Panc1 (cell line): ENCODE data around the gene NIPBL. TPM values are rescaled to one million over a fixed set of nuclear protein-coding genes. Genes with fewer than 3 reads are reported as not detected.

Source experiments
- ATAC-seq: fragments of 200-7000 bp; cut with Tn5 transposase; 2 replicates; pipeline ENCODE4 v1.9.1; 2020; ENCODE audit warnings: mild to moderate bottlenecking, moderate library complexity
- BruUV-seq: library from RNA; stranded (reverse); fragments of 400-500 nt; replicated peaks from 2 replicates; lab custom pipeline; 2021; lab: Mats Ljungman, UMichigan
- CTCF ChIA-PET: fragments of 300-600 bp; sonication (Branson Sonifier 250); formaldehyde crosslinking; loops from one replicate; lab custom pipeline; 2022; ENCODE audit warnings: antibody characterized with exemption; lab: Charles Lee
- POLR2A ChIA-PET: fragments of 300-600 bp; sonication (Branson Sonifier 250); formaldehyde crosslinking; loops from one replicate; lab custom pipeline; 2022; ENCODE audit warnings: antibody characterized with exemption; lab: Charles Lee
- DNase-seq: peaks from one replicate; pipeline ENCODE4 v3.0.0-alpha.2; 2010; ENCODE audit warnings: low read depth, low spot score
- H3K27ac ChIP-seq: 2 replicates; pipeline ENCODE4 v1.5.1; 2011; ENCODE audit warnings: mild to moderate bottlenecking, low read length, inconsistent platforms
- H3K27me3 ChIP-seq: fragments of 200-500 bp; sonication (Bioruptor generic); 2 replicates; pipeline ENCODE4 v1.6.0; 2014; ENCODE audit warnings: low read length, inconsistent platforms; ENCODE audit not compliant: control insufficient read depth, insufficient read depth
- H3K36me3 ChIP-seq: fragments of 200-500 bp; sonication (Bioruptor generic); 2 replicates; pipeline ENCODE4 v1.5.1; 2014; ENCODE audit warnings: inconsistent platforms, mild to moderate bottlenecking, low read length, moderate library complexity; ENCODE audit not compliant: control insufficient read depth, insufficient read depth
- H3K4me1 ChIP-seq: 2 replicates; pipeline ENCODE4 v1.5.1; 2011; ENCODE audit warnings: inconsistent platforms, mild to moderate bottlenecking, low read length, moderate library complexity; ENCODE audit not compliant: control insufficient read depth, insufficient read depth
- H3K4me3 ChIP-seq, 2 experiments: 2 replicates each; pipeline ENCODE4 v1.5.1; 2011 to 2012; ENCODE audit warnings: low read depth in 2 of 2, low read length in 2 of 2, mild to moderate bottlenecking in 2 of 2, inconsistent platforms in 1 of 2, moderate library complexity in 1 of 2
- H3K9me3 ChIP-seq: fragments of 200-500 bp; sonication (Bioruptor generic); 2 replicates; pipeline ENCODE4 v1.5.1; 2014; ENCODE audit warnings: low read depth, mild to moderate bottlenecking, inconsistent platforms, low read length, moderate library complexity; ENCODE audit not compliant: control insufficient read depth, insufficient read depth
- POLR2AphosphoS5 ChIP-seq: IDR thresholded peaks from 2 replicates; pipeline ENCODE4 v1.6.1; 2012; ENCODE audit warnings: mild to moderate bottlenecking, low read depth, low read length, moderate library complexity
- SIN3A ChIP-seq: IDR thresholded peaks from 2 replicates; pipeline ENCODE4 v1.6.1; 2012; ENCODE audit warnings: low read depth, mild to moderate bottlenecking, low read length, moderate library complexity, borderline replicate concordance; ENCODE audit not compliant: insufficient read depth
- TCF7L2 ChIP-seq: IDR thresholded peaks from 2 replicates; pipeline ENCODE4 v1.6.1; 2011; ENCODE audit warnings: mild to moderate bottlenecking, low read depth, low read length, inconsistent platforms
- in situ Hi-C: cut with HindIII; loops from 2 replicates; pipeline ENCODE4 v1.10.0; 2016; ENCODE audit warnings: low sequenced_read_pairs, low pct_unique_long_range_greater_than_20kb
- intact Hi-C: fragments of 100-400 bp; cut with micrococcal nuclease; formaldehyde crosslinking; loops from one replicate; pipeline ENCODE4 v1.10.0; 2022; ENCODE audit not compliant: unreplicated experiment
- total RNA-seq: library from RNA; stranded (reverse); gene quantifications from one replicate; pipeline ENCODE4 v1.2.1, GENCODE V29; 2021; ENCODE audit not compliant: unreplicated experiment
- TF ChIP-seq, protein P1 (sequence below): fragments of 450-650 bp; IDR thresholded peaks from 2 replicates; pipeline ENCODE4 v1.5.1; 2017; ENCODE audit warnings: mild to moderate bottlenecking
- TF ChIP-seq, protein P2 (sequence below), 2 experiments: IDR thresholded peaks; 2 replicates each; pipeline ENCODE4 v1.6.1; 2011 to 2012; ENCODE audit warnings: low read depth in 2 of 2, control low read depth in 1 of 2, low read length in 1 of 2, mild to moderate bottlenecking in 1 of 2, moderate library complexity in 1 of 2; ENCODE audit not compliant: insufficient read depth in 1 of 2

The NIPBL gene
- total RNA-seq, 1 experiment from 2014 or later = 41.6 TPM

DNA sequence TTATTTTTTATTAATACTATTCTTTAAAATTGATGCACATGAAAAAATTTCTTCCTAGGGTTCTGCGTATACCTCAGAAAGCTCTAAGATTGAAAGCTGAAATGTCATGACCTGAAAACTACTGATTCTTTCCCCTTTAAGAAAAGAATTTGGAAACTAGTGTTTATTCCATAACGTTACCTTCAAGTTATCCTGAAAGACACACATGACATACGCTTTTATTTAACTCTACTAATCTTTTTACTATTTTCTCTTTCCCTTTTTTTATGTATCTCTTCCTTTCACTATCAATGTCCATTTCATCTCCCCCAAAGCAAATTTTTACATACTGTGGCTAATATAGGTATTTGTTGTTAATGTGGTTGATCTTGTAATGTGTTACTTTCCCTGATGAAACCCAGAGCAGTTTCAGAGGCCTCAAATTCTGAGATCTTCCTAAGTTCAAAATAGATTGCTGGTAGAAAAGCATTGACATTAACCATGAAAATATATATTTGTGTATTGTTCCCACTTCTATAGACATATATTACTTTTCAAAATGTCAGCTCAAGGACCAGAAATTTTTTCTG lies 7.4 kb downstream of the NIPBL start:
- POLR2A ChIA-PET = no interaction called here
- H3K9me3 ChIP-seq = no peaks in the 10 kb centered on the region
- intact Hi-C loops (no loop called here), in situ Hi-C loops (no loop called here)
- TF ChIP-seq, protein P1, sequence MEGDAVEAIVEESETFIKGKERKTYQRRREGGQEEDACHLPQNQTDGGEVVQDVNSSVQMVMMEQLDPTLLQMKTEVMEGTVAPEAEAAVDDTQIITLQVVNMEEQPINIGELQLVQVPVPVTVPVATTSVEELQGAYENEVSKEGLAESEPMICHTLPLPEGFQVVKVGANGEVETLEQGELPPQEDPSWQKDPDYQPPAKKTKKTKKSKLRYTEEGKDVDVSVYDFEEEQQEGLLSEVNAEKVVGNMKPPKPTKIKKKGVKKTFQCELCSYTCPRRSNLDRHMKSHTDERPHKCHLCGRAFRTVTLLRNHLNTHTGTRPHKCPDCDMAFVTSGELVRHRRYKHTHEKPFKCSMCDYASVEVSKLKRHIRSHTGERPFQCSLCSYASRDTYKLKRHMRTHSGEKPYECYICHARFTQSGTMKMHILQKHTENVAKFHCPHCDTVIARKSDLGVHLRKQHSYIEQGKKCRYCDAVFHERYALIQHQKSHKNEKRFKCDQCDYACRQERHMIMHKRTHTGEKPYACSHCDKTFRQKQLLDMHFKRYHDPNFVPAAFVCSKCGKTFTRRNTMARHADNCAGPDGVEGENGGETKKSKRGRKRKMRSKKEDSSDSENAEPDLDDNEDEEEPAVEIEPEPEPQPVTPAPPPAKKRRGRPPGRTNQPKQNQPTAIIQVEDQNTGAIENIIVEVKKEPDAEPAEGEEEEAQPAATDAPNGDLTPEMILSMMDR = no peak
- no peak for TF ChIP-seq SIN3A
- no peak for TF ChIP-seq POLR2AphosphoS5
- no peak for TF ChIP-seq TCF7L2
- TF ChIP-seq, protein P2, sequence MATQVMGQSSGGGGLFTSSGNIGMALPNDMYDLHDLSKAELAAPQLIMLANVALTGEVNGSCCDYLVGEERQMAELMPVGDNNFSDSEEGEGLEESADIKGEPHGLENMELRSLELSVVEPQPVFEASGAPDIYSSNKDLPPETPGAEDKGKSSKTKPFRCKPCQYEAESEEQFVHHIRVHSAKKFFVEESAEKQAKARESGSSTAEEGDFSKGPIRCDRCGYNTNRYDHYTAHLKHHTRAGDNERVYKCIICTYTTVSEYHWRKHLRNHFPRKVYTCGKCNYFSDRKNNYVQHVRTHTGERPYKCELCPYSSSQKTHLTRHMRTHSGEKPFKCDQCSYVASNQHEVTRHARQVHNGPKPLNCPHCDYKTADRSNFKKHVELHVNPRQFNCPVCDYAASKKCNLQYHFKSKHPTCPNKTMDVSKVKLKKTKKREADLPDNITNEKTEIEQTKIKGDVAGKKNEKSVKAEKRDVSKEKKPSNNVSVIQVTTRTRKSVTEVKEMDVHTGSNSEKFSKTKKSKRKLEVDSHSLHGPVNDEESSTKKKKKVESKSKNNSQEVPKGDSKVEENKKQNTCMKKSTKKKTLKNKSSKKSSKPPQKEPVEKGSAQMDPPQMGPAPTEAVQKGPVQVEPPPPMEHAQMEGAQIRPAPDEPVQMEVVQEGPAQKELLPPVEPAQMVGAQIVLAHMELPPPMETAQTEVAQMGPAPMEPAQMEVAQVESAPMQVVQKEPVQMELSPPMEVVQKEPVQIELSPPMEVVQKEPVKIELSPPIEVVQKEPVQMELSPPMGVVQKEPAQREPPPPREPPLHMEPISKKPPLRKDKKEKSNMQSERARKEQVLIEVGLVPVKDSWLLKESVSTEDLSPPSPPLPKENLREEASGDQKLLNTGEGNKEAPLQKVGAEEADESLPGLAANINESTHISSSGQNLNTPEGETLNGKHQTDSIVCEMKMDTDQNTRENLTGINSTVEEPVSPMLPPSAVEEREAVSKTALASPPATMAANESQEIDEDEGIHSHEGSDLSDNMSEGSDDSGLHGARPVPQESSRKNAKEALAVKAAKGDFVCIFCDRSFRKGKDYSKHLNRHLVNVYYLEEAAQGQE (IDR thresholded peaks at IDR 0.05; ENCODE audit: insufficient read depth in 1 of 2, low read depth in 2 of 2, low read length in 1 of 2) = no peak
- BruUV-seq = no TSS peak
- DNase-seq (no peak), ATAC-seq (no peak)
- peaks cover 25% of the 10 kb centered on the region for H3K4me1 ChIP-seq
- H3K36me3 ChIP-seq = no peaks in the 10 kb centered on the region
- H3K27ac ChIP-seq = no peak overlapping the region
- no peak overlapping the region for H3K4me3 ChIP-seq
- CTCF ChIA-PET = no interaction called here
- no peaks in the 10 kb centered on the region for H3K27me3 ChIP-seq

DNA sequence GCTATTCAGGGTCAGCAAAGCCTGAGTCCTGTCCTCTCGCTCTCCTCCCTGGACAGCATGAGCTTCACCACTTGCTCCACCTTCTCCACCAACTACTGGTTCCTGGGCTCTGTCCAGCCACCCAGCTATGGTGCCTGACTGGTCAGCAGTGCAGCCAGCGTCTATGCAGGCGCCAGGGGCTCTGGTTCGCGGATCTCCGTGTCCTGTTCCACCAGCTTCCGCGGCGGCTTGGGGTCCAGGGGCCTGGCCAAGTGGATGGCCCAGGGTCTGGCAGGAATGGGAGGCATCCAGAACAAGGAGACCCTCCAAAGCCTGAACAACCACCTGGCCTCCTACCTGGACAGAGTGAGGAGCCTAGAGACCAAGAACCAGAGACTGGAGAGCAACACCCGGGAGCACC lies 8.6 kb downstream of the NIPBL start:
- TF ChIP-seq, protein P1 = no peak
- TF ChIP-seq POLR2AphosphoS5 = no peak
- TF ChIP-seq TCF7L2 = no peak
- TF ChIP-seq, protein P2 (IDR thresholded peaks at IDR 0.05; ENCODE audit: insufficient read depth in 1 of 2, low read depth in 2 of 2, low read length in 1 of 2) = no peak
- TF ChIP-seq SIN3A = no peak
- POLR2A ChIA-PET = no interaction called here
- ATAC-seq = no peak
- DNase-seq = no peak
- no TSS peak for BruUV-seq
- peaks cover 25% of the 10 kb centered on the region for H3K4me1 ChIP-seq
- CTCF ChIA-PET = no interaction called here
- in situ Hi-C loops (no loop called here), intact Hi-C loops (no loop called here)
- no peak overlapping the region for H3K27ac ChIP-seq
- no peaks in the 10 kb centered on the region for H3K36me3 ChIP-seq
- no peaks in the 10 kb centered on the region for H3K27me3 ChIP-seq
- no peak overlapping the region for H3K4me3 ChIP-seq
- H3K9me3 ChIP-seq = no peaks in the 10 kb centered on the region
